GM23248 (cell line): Measurements from ENCODE around the gene THTPA. TPM values are rescaled to one million over a fixed set of nuclear protein-coding genes. Genes with fewer than 3 reads are reported as not detected.

ENCODE experiments used
- DNase-seq: peaks from one replicate; pipeline ENCODE4 v3.0.0-alpha.2; 2015
- H2AFZ ChIP-seq: fragments of 200-600 bp; sonication (generic); 2 replicates; pipeline ENCODE4 v1.6.1; 2016; ENCODE audit warnings: antibody characterized with exemption
- H3F3A ChIP-seq: fragments of 200-600 bp; sonication (generic); 2 replicates; pipeline ENCODE4 v1.6.1; 2016; ENCODE audit warnings: mild to moderate bottlenecking, antibody characterized with exemption, mixed run types; ENCODE audit not compliant: insufficient read depth
- H3K27ac ChIP-seq: fragments of 200-600 bp; sonication (generic); 2 replicates; pipeline ENCODE4 v1.5.1; 2016; ENCODE audit warnings: mild to moderate bottlenecking
- H3K27me3 ChIP-seq: fragments of 200-600 bp; sonication (generic); replicated peaks from 2 replicates; pipeline ENCODE4 v1.6.1; 2016; ENCODE audit warnings: mild to moderate bottlenecking; ENCODE audit not compliant: insufficient read depth
- H3K36me3 ChIP-seq: fragments of 200-600 bp; sonication (generic); 2 replicates; pipeline ENCODE4 v1.6.1; 2016; ENCODE audit warnings: low read depth, mild to moderate bottlenecking
- H3K4me1 ChIP-seq: fragments of 200-600 bp; sonication (generic); 2 replicates; pipeline ENCODE4 v1.6.1; 2016; ENCODE audit warnings: mild to moderate bottlenecking; ENCODE audit not compliant: insufficient read depth
- H3K4me2 ChIP-seq: fragments of 200-600 bp; sonication (generic); one replicate; pipeline ENCODE4 v1.6.1; 2016; ENCODE audit warnings: mild to moderate bottlenecking; ENCODE audit not compliant: unreplicated experiment
- H3K4me3 ChIP-seq: fragments of 200-600 bp; sonication (generic); 2 replicates; pipeline ENCODE4 v1.5.1; 2016; ENCODE audit warnings: mild to moderate bottlenecking
- H3K79me2 ChIP-seq: fragments of 200-600 bp; sonication (generic); 2 replicates; pipeline ENCODE4 v1.6.1; 2016; ENCODE audit warnings: mild to moderate bottlenecking; ENCODE audit not compliant: insufficient read depth
- H3K9ac ChIP-seq: fragments of 200-600 bp; sonication (generic); 2 replicates; pipeline ENCODE4 v1.6.1; 2016; ENCODE audit warnings: mild to moderate bottlenecking
- H3K9me2 ChIP-seq: fragments of 200-600 bp; sonication (generic); 2 replicates; pipeline ENCODE4 v1.6.1; 2016; ENCODE audit warnings: mixed run types, mild to moderate bottlenecking, moderate library complexity; ENCODE audit not compliant: insufficient read depth
- H3K9me3 ChIP-seq: fragments of 200-600 bp; sonication (generic); one replicate; pipeline ENCODE4 v1.6.1; 2017; ENCODE audit warnings: low read depth
- H4K20me1 ChIP-seq: fragments of 200-600 bp; sonication (generic); 2 replicates; pipeline ENCODE4 v1.6.0; 2016; ENCODE audit not compliant: insufficient read depth
- EZH2 ChIP-seq: fragments of 200-600 bp; sonication (generic); IDR thresholded peaks from 2 replicates; pipeline ENCODE4 v1.6.1; 2018; ENCODE audit warnings: antibody characterized with exemption, mild to moderate bottlenecking; ENCODE audit not compliant: insufficient read depth, poor library complexity, severe bottlenecking
- EZH2phosphoT487 ChIP-seq: fragments of 200-600 bp; sonication (generic); IDR thresholded peaks from 2 replicates; pipeline ENCODE4 v1.6.1; 2018; ENCODE audit warnings: antibody characterized with exemption, moderate library complexity, mild to moderate bottlenecking, low read depth; ENCODE audit not compliant: insufficient read depth
- WGBS, 2 experiments: methylation state at CpG; one replicate each; pipeline ENCODE4 v1.1.6; 2015 to 2017; ENCODE audit warnings: low lambda C conversion rate in 2 of 2, low coverage in 1 of 2; ENCODE audit errors: missing lambda C conversion rate in 2 of 2; 5-methylcytosine and 5-hydroxymethylcytosine counted together
- in situ Hi-C: fragments of 300-500 bp; cut with MboI; formaldehyde crosslinking; loops from 2 replicates; pipeline ENCODE4 v1.15.0; 2020
- polyA plus RNA-seq: library from polyadenylated mRNA; unstranded; fragments of >200 nt; fragmentation: Nextera tagmentation; extraction: Ambion mirVana; gene quantifications from 2 replicates; pipeline ENCODE4 v1.2.1, GENCODE V29; 2016
- total RNA-seq: library from RNA; depleted of rRNA; stranded (reverse); fragments of >200 nt; shearing (Covaris generic); gene quantifications from 2 replicates; pipeline ENCODE4 v1.2.3, GENCODE V29; 2014

Gene THTPA
- total and polyA plus RNA-seq, 2 experiments from 2014 or later = 10.0 to 21.0 TPM

DNA sequence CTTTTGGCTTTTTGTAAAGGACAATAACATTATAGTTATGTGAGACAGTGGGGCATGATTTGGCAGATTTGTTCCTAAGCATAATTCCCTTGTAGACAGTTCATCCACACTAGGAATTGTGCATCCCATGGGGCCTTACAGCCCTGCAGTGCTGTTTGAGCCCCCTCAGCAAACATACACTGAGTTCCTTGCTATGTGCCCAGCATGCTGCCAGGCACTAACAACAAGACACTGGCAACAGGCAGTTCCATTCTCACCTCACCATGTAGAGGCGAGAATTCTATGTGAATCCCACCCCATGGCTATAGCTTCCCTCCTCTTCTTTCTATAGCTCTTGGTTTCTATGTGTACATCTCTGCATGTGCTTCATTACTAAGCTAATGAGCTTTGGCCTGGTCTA is 1.9 kb downstream of the THTPA start:
- H3K4me3 ChIP-seq = no peak overlapping the region
- WGBS, 2 experiments = 90 to 95% methylated on average over 1 of the region's 1 CpG
- no peaks in the 10 kb centered on the region for H4K20me1 ChIP-seq
- H3K9ac ChIP-seq = peak overlapping the region; percentile 91
- peaks cover 11% of the 10 kb centered on the region; the same call in 1 of the 2 replicates for H3F3A ChIP-seq
- TF ChIP-seq EZH2phosphoT487 = no peak
- no peak for TF ChIP-seq EZH2
- H3K4me1 ChIP-seq = peaks cover 17% of the 10 kb centered on the region
- H3K4me2 ChIP-seq = no peak overlapping the region
- no peak overlapping the region for H2AFZ ChIP-seq
- no peak for DNase-seq
- no peaks in the 10 kb centered on the region for H3K9me2 ChIP-seq
- H3K79me2 ChIP-seq = peaks cover 23% of the 10 kb centered on the region
- in situ Hi-C loops = loop anchor here (10.0 kb wide), 1 partner anchor 73 kb away; no protein-coding TSS in a partner anchor
- H3K27me3 ChIP-seq = no peaks in the 10 kb centered on the region
- no peaks in the 10 kb centered on the region for H3K9me3 ChIP-seq
- no peak overlapping the region for H3K27ac ChIP-seq
- H3K36me3 ChIP-seq = no peaks in the 10 kb centered on the region; the same call in 1 of the 2 replicates

DNA sequence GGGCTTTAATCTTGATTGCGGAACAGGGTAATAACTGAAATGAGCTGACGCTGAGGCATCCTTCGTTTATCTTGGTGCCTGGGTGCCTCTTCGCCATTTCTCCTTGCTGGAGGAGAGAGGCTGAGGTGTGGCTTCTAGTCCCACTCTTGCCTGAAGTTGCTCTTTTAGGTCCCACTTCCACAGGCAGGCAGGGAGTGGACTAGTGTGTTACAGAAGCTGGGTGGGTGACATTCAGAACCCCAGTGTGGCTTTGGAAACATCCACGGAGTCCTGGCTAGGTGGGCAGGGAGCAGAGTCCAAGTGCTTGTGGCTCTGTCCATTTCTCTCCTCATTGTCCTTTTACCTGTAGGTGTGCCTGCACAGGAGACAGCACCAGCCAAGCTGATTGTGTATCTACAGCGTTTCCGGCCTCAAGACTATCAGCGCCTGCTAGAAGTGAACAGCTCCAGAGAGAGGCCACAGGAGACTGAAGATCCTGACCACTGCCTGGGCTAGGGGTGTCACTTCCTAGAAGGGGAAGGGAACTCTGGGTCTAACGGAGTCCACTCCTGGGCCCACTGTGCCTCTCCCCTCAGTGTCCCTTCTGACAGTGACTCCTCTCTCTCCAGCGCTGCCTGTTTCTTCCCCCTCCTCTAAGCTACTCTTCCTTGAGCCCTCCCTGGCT is 2.4 kb downstream of the THTPA start:
- peaks cover 17% of the 10 kb centered on the region for H3K4me1 ChIP-seq
- no peaks in the 10 kb centered on the region for H3K9me2 ChIP-seq
- TF ChIP-seq EZH2 = no peak
- no peak for TF ChIP-seq EZH2phosphoT487
- peaks cover 23% of the 10 kb centered on the region for H3K79me2 ChIP-seq
- H4K20me1 ChIP-seq = no peaks in the 10 kb centered on the region
- H3F3A ChIP-seq = peaks cover 14% of the 10 kb centered on the region; the same call in 1 of the 2 replicates
- no peak overlapping the region for H3K4me2 ChIP-seq
- in situ Hi-C loops = loop anchor here (10.0 kb wide), 1 partner anchor 74 kb away; no protein-coding TSS in a partner anchor
- H3K4me3 ChIP-seq = no peak overlapping the region
- no peaks in the 10 kb centered on the region for H3K9me3 ChIP-seq
- H2AFZ ChIP-seq = no peak overlapping the region
- H3K36me3 ChIP-seq = no peaks in the 10 kb centered on the region; the same call in 1 of the 2 replicates
- no peak for DNase-seq
- WGBS, 2 experiments = 85 to 89% methylated on average over 9 to 10 of the region's 10 CpGs
- H3K27me3 ChIP-seq = no peaks in the 10 kb centered on the region
- H3K9ac ChIP-seq = no peak overlapping the region; the same call in 1 of the 2 replicates
- no peak overlapping the region for H3K27ac ChIP-seq

DNA sequence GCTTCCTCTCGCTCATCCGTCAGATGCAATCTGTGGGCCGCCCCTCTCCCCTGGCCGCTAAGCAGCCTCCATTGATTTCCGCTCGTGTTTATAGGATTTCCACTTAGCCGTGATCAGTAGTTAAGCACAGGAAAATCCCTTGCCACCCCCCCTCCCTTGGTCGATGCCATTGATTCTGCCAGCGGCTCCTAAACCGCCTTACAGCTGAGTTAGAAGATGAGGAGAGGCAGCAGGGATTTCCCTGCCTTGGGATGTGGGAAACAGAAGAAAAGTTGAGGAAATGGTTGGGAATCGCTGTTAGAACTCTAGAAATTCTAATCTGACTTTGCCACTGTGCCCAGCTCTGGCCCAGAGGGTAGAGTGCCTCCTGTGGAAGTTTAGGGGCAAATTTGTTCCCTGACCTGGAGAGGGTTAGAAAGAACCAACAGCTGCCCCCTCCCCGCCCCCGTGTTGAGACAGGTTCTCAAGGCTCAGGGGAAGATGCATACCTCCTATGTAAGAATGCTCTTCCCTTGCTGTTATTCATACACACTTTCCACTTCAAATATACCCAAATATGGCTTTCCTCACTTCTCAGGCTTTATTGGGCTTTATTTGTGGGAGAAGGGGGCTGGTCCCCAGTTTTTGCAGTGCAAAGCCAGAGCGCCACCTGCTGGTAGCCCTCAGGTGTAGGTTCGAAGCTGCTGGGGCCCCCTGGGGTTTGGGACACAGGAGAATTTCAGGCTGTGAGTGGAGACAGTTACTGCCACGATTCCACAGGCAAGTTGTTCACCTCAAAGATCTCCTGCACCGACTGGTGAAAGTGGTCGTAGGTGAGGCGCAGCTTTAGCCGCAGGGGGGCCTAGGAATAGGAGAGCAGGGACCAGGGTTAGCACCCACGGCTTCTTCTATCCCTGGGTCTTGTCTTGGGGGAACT is 3.2 kb downstream of the THTPA start:
- no peaks in the 10 kb centered on the region; the same call in 1 of the 2 replicates for H3K36me3 ChIP-seq
- no peak overlapping the region for H3K4me3 ChIP-seq
- no peak overlapping the region for H3K27ac ChIP-seq
- no peaks in the 10 kb centered on the region for H3K9me2 ChIP-seq
- H3K79me2 ChIP-seq = peaks cover 23% of the 10 kb centered on the region
- in situ Hi-C loops = loop anchor here (10.0 kb wide), 1 partner anchor 74 kb away; no protein-coding TSS in a partner anchor
- H3K4me1 ChIP-seq = peaks cover 17% of the 10 kb centered on the region
- H4K20me1 ChIP-seq = no peaks in the 10 kb centered on the region
- H3K27me3 ChIP-seq = no peaks in the 10 kb centered on the region
- 76 to 82% methylated on average over 21 of the region's 21 CpGs for WGBS, 2 experiments
- peak overlapping the region; percentile 23; the same call in 1 of the 2 replicates for H3K9ac ChIP-seq
- peaks cover 14% of the 10 kb centered on the region; the same call in 1 of the 2 replicates for H3F3A ChIP-seq
- H3K4me2 ChIP-seq = no peak overlapping the region
- TF ChIP-seq EZH2phosphoT487 (no peak), EZH2 (no peak)
- DNase-seq = peak; percentile 79
- no peak overlapping the region for H2AFZ ChIP-seq
- H3K9me3 ChIP-seq = no peaks in the 10 kb centered on the region

DNA sequence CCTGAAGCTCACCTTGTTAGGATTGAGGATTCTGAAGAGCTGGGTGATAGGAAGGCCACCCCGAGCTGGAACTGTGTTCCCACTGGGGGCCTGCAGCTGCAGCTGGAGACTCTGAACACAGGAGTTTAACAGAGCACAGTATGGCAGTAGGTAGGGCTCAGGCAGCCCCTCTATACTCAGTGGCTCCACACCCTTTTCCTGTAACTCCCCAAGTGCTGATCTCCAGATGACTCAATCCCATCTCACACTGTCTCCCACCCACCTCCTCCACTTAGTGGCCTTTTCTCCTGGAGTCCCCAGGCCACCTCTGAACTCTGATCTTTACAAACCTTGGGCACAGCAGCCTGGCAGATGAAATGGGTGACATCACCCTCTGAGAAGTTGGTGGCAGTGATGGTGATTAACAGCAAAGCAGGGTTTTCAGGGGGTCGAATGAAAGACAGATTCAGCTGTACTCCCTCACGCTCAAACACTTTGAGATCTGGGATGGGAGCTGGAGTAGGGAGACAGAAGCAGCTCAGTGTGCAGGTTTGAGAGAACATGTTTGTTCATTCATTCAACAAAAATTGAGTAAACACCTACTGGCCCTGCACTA is 4.0 kb downstream of the THTPA start:
- Histone ChIP-seq H3K36me3 (no peaks in the 10 kb centered on the region; the same call in 1 of the 2 replicates), H2AFZ (no peak overlapping the region), H3K27ac (no peak overlapping the region), H3K4me3 (no peak overlapping the region), H3K9me3 (no peaks in the 10 kb centered on the region), H3K4me1 (peaks cover 17% of the 10 kb centered on the region), H3K4me2 (no peak overlapping the region), H3K79me2 (peaks cover 23% of the 10 kb centered on the region), H3F3A (peaks cover 14% of the 10 kb centered on the region; the same call in 1 of the 2 replicates), H3K9me2 (no peaks in the 10 kb centered on the region), H3K9ac (peak overlapping the region; percentile 23; the same call in 1 of the 2 replicates), H4K20me1 (no peaks in the 10 kb centered on the region), H3K27me3 (no peaks in the 10 kb centered on the region)
- in situ Hi-C loops = loop anchor here (10.0 kb wide), 1 partner anchor 75 kb away; no protein-coding TSS in a partner anchor
- TF ChIP-seq EZH2phosphoT487 (no peak), EZH2 (no peak)
- no peak for DNase-seq
- WGBS, 2 experiments = 84 to 89% methylated on average over 3 of the region's 3 CpGs
